RPMI8226 (cell line): ENCODE data around the gene DDX3X.
A peak's percentile ranks its signal among the peaks of the same experiment; 100 is the strongest.
"Not testable (repeated sequence)": the region's sequence is repeated elsewhere in the genome, so short reads cannot be mapped to it uniquely, and the experiment has no call there.

Experiments
- DNase-seq: peaks from one replicate; pipeline ENCODE4 v3.0.0-alpha.2; 2015

The DDX3X gene

DNA sequence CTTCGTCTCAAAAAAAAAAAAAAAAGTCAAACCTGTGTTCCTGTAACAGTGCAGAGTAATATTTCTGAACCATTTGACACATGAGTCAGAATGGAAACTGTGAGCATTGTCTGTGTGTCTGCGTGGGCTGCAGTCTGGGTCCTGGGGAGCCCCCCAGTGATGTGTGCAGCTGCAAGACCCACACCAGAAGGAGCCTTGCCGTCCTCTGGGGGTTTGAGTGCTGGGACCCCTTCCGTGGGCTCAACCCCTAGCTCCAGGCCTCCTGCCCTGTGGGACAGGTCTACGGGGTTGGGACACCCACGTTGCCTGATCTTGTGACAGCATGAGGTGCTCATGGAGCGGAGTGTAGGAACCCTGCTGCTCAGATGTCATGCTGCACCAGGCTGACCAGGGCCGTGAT is 43.7 kb downstream of the DDX3X start:
- no peak for DNase-seq

- DNase-seq = no peak
Observed at GRCh38 chrX:41381685-41382084, 47.7 kb downstream of the DDX3X start.

DNA sequence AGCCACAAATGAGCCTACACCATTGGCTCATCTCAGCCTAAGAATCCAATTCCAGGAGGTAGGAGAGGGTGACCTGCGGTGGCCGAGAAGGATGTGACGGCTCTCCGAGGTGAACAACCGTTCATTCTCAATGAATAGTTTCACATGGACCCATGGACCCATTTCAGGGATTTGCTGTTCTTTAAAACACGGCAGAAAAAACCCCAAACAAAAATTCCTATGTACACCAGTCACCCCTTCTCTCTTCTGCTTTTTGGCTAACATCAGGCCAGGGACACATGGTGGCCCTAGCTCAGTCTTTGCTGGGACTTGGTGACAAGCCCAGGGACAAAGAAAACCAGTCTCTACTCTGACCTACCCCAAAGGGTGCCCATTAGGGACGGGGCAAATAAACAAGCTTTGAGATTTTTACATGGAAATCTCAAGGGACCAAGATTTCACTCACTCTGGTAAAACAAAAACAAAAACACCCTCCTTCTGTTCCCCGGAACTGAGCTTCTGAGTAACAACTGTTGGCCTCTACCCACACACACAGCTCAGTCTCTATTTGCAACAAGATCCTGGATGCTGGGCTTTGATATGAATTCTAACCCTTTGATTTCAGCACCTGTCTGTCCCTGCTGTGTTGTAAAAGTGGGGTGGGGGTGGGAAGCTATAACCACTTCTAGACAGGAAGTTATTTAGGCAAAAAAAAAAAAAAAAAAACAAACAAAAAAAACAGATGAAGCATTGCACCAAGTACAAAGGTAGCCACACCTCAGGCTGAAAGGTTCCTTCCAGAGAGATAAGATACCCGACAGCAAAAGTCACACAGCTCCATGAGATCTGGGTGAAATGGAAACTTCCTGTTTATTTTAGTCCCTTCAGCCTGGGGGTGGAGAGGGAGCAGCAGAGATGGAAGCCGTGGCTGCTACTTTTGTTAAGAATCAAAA is 49.0 kb downstream of the DDX3X start:
- no peak for DNase-seq

GRCh38 chrX:41384051-41384705 is 50.2 kb downstream of the DDX3X start:
- DNase-seq = peak; percentile 50

DNA sequence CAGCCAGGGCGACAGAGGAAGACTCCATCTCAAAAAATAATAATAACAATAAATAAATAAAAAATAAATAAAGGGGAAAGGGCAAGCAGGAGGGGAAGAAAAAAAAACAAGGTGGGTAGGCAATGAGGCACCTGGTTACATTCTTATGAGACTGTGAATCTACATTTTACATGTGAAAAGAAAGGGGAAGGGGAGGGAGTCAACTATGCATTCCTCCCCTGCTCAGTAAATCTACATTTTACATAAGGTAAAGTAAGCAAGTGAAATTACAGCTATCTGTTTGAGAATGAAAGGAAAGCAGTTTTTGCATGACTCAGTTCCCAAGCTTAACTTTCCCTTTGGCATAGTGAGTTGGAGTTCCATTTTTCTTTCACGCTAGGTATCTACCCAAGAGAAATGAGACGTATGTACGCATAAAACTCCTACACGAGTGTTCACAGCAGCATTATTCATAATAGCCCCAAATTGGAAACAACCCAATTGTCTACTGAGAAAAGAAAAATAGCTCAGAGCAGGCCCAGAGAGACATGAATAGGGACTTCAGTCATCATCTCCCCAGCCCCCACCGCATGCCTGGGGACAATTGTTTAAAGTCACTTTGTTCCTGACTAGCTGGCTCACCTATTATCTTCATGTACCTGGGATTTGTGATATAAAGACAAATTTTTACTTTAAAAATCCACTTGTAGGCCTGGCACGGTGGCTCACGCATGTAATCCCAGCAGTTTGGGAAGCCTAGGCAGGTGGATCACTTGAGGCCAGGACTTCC is 52.4 kb downstream of the DDX3X start:
- DNase-seq = no peak

DNA sequence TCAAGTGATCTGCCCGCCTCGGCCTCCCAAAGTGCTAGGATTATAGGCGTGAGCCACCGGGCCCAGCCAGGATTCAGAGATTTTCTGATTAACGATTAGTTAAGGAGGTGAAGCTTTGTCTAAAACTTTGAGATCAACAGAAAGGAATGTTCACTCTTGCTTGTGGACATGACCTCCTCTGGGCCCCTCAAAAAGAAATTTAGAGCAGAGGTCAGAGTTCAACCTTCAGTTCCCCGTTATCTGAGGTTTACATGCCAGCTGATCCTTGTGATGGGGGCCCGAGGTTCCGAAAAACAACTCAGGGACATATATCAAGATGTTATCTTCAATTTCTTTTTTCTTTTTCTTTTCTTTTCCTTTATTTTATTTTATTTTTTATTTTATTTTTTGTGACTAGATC is 54.6 kb downstream of the DDX3X start:
- DNase-seq = no peak

GRCh38 chrX:41389311-41389888 is 55.4 kb downstream of the DDX3X start:
- DNase-seq = peak; percentile 61

DNA sequence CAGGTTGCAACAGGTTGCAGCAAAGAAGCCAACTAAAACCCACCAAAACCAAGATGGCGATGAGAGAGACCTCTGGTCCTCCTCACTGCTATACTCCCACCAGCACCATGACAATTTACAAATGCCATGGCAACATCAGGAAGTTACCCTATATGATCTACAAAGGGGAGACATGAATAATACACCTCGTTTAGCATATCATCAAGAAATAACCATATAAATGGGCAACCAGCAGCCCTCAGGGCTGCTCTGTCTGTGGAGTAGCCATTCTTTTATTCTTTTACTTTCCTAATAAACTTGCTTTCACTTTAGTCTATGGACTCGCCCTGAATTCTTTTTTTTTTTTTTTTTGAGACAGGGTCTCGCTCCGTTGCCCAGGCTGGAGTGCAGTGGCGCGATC is 56.6 kb downstream of the DDX3X start:
- DNase-seq = not testable (repeated sequence)

GRCh38 chrX:41391606-41392005 is 57.6 kb downstream of the DDX3X start:
- no peak for DNase-seq

- no peak for DNase-seq
Observed at GRCh38 chrX:41394293-41394692, 60.3 kb downstream of the DDX3X start.

GRCh38 chrX:41397219-41397618 is 63.3 kb downstream of the DDX3X start:
- no peak for DNase-seq

DNA sequence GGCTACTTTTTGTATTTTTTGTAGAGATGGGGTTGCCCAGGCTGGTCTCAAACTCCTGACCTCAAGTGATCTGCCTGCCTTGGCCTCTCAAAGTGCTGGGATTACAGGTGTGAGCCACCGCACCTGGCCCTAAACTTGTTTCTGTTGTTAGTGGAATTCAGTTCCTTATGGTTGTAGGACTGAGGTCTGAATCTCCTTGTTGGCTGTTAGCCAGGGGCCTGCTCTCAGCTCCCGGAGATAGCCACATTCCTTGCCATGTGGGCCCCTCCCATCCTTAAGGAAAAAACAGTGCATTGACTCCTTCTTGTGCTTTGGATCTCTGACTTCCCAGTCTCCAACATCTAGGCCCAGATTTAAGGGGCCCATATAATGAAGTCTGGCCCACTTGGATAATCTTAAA is 63.8 kb downstream of the DDX3X start:
- no peak for DNase-seq

DNA sequence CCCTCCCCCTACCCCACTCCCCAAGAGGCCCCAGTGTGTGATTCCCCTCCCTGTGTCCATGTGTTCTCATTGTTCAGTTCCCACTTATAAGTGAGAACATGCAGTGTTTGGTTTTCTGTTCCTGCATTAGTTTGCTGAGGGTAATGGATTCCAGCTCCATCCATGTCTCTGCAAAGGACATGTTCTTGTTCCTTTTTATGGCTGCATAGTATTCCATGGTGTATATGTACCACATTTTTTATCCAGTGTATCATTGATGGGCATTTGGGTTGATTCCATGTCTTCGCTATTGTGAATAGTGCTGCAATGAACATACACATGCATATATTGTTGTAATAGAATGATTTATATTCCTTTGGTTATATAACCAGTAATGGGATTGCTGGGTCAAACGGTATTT is 68.6 kb downstream of the DDX3X start:
- not testable (repeated sequence) for DNase-seq

DNA sequence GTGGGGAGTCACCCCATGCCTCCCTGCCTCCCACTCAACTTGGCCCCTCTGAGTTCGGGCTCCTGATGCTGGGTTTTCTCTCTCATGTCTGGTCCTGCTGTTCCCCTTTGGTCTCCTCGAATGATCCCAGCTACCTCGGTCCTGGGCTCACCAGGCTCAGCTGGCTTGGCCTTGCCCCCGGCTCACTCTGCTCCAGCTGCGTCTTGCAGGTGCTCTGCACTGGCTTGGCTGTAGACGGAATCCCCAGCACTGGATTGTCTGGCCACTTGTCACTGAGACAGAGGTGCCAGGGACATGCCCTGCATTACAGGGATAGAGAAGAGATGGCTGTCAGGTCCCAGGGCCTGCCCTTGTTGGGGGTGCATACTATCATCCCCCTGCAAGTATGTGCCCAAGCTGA is 71.6 kb downstream of the DDX3X start:
- no peak for DNase-seq

GRCh38 chrX:41406201-41406600 is 72.2 kb downstream of the DDX3X start:
- no peak for DNase-seq

DNA sequence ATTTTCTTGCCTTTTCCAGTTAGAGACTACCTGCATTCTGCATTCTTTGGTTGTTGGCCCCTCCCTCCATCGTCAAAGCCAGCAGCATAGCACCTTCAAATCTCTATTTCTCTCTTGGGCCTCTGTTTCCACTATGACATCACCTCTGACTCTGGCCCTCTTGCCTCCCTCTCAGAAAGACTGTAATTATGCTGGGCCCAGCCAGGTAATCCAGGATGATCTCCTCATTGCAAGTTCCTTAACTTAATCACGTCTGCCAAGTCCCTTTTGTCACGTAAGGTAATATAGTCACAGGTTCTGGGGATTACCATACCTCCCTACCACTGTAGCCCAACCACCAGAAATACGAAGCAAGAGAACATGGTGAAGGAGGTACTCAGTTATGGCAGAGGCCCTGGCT is 73.9 kb downstream of the DDX3X start:
- DNase-seq = no peak

DNA sequence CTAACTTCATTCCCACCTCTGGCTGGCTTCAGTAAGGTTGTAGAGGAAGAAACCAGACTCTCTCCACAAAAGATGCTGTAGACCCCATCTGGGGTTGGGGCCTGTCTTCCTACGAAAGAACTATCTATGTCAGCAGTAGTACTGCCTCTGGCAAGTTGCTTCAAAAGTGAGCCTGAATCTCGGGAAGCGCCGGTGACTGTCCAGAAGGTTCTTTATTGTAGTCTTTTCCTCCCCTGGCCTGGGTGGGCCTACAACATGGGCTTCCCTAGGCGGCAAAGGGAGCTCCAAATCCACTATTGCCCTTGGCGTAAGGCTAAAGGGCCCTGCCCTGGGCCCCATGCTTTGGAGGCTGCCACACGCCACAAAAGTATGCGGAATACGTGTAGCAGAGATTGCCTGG is 74.6 kb downstream of the DDX3X start:
- no peak for DNase-seq

GRCh38 chrX:41409006-41409405 is 75.0 kb downstream of the DDX3X start:
- DNase-seq = no peak

GRCh38 chrX:41411222-41411621 is 77.3 kb downstream of the DDX3X start:
- not testable (repeated sequence) for DNase-seq

- DNase-seq = peak; percentile 58
Observed at GRCh38 chrX:41412261-41413081, 78.5 kb downstream of the DDX3X start.
